GM23248 (cell line): ENCODE measurements around the gene GARIN3.

Experiments
- EZH2 ChIP-seq: fragments of 200-600 bp; sonication (generic); IDR thresholded peaks from 2 replicates; pipeline ENCODE4 v1.6.1; 2018; ENCODE audit warnings: antibody characterized with exemption, mild to moderate bottlenecking; ENCODE audit not compliant: insufficient read depth, poor library complexity, severe bottlenecking
- EZH2phosphoT487 ChIP-seq: fragments of 200-600 bp; sonication (generic); IDR thresholded peaks from 2 replicates; pipeline ENCODE4 v1.6.1; 2018; ENCODE audit warnings: antibody characterized with exemption, moderate library complexity, mild to moderate bottlenecking, low read depth; ENCODE audit not compliant: insufficient read depth

DNA sequence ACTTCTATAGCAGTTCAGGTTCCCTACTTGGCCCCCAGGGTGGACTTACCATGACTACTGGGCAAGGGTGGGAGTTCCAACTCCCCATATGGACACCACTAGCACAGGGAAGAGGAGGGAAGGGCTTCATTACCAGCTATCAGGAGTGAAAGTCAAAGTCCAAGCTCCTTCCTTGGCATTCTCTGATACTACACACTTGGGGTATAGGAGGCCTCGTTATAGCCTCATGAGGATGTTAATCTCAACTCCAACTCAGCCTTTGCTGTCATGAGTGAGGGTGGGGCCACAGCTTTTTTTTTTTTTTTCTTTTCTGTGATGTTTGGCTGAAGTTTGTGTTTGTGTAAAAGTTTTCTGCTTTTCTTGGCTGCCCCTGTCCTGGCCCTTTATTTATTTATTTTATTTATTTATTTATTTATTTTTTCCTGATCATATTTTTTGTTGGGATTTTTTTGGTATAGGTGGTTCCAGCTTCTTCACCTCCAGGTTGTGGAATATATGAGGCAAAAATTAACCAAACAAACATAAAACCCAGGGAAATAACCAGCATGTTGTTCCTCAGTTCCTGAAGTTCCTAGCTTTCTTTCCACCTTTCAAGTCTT, 8.7 kb downstream of the GARIN3 start:
- no peak for TF ChIP-seq EZH2phosphoT487
- no peak for TF ChIP-seq EZH2
